HepG2 (cell line): Measurements from ENCODE around the gene ARVCF. TPM values are rescaled to one million over a fixed set of nuclear protein-coding genes. Genes with fewer than 3 reads are reported as not detected.

Experiments used
- AGO2 ChIP-seq: fragments of 200-400 bp; formaldehyde crosslinking; optimal IDR thresholded peaks from 2 replicates; pipeline ENCODE3; 2017; ENCODE audit warnings: mild to moderate bottlenecking, low read depth, low read length, moderate library complexity
- ARNT2 ChIP-seq: sonication (generic); formaldehyde crosslinking; IDR thresholded peaks from 2 replicates; pipeline ENCODE4 v1.8.0; 2022; ENCODE audit warnings: mild to moderate bottlenecking, low read depth, missing genetic modification reagents, moderate library complexity
- ATF6 ChIP-seq: sonication (generic); formaldehyde crosslinking; conservative IDR thresholded peaks from 2 replicates; pipeline ENCODE4 v1.4.0; 2020; ENCODE audit warnings: missing genetic modification reagents
- BCL3 ChIP-seq: sonication (generic); formaldehyde crosslinking; IDR thresholded peaks from 2 replicates; pipeline ENCODE4 v1.5.1; 2020; ENCODE audit warnings: mild to moderate bottlenecking, missing genetic modification reagents, moderate library complexity
- BRF2 ChIP-seq: sonication (generic); formaldehyde crosslinking; IDR thresholded peaks from 2 replicates; pipeline ENCODE4 v1.8.1; 2022; ENCODE audit warnings: mild to moderate bottlenecking, missing genetic modification reagents
- CCDC6 ChIP-seq: sonication (generic); formaldehyde crosslinking; IDR thresholded peaks from 2 replicates; pipeline ENCODE4 v1.8.1; 2022; ENCODE audit warnings: mild to moderate bottlenecking, missing genetic modification reagents, moderate library complexity
- CEBPG ChIP-seq: IDR thresholded peaks from 2 replicates; pipeline ENCODE4 v1.6.1; 2016
- EHMT2 ChIP-seq: fragments of 200-600 bp; sonication (generic); IDR thresholded peaks from 2 replicates; pipeline ENCODE4 v1.7.0; 2017; ENCODE audit warnings: antibody characterized with exemption, low read depth, low read length, borderline replicate concordance
- GLI4 ChIP-seq: sonication (generic); formaldehyde crosslinking; IDR thresholded peaks from 2 replicates; pipeline ENCODE4 v1.5.1; 2020; ENCODE audit warnings: missing genetic modification reagents, mild to moderate bottlenecking, moderate library complexity, borderline replicate concordance
- HOXA3 ChIP-seq: sonication (generic); formaldehyde crosslinking; IDR thresholded peaks from 2 replicates; pipeline ENCODE4 v1.5.0; 2020; ENCODE audit warnings: missing genetic modification reagents
- SNAPC5 ChIP-seq: sonication (generic); formaldehyde crosslinking; IDR thresholded peaks from 2 replicates; pipeline ENCODE4 v1.8.1; 2023; ENCODE audit warnings: mild to moderate bottlenecking, missing genetic modification reagents, borderline replicate concordance
- YEATS2 ChIP-seq: sonication (generic); formaldehyde crosslinking; IDR thresholded peaks from 2 replicates; pipeline ENCODE4 v1.4.0; 2020; ENCODE audit warnings: missing genetic modification reagents, borderline replicate concordance
- ZNF101 ChIP-seq: sonication (generic); formaldehyde crosslinking; IDR thresholded peaks from 2 replicates; pipeline ENCODE4 v1.4.0; 2020; ENCODE audit warnings: mild to moderate bottlenecking, low read depth, missing genetic modification reagents, borderline replicate concordance
- ZNF12 ChIP-seq: sonication (generic); formaldehyde crosslinking; IDR thresholded peaks from 2 replicates; pipeline ENCODE4 v1.5.0; 2020; ENCODE audit warnings: missing genetic modification reagents
- ZNF451 ChIP-seq: sonication (generic); formaldehyde crosslinking; IDR thresholded peaks from 2 replicates; pipeline ENCODE4 v1.5.0; 2020; ENCODE audit warnings: mild to moderate bottlenecking, missing genetic modification reagents
- ZNF749 ChIP-seq: sonication (generic); formaldehyde crosslinking; IDR thresholded peaks from 2 replicates; pipeline ENCODE4 v1.8.0; 2022; ENCODE audit warnings: mild to moderate bottlenecking, missing genetic modification reagents, moderate library complexity, borderline replicate concordance
- ZNF766 ChIP-seq: sonication (generic); formaldehyde crosslinking; IDR thresholded peaks from 2 replicates; pipeline ENCODE4 v1.5.0; 2020; ENCODE audit warnings: missing genetic modification reagents, borderline replicate concordance
- polyA plus RNA-seq, 8 experiments: library from polyadenylated mRNA; depleted of rRNA in 3 of 8; stranded (reverse) in 7 of 8; unstranded in 1 of 8; fragments of >200 nt; fragmentation: Illumina TruSeq in 4 of 8; extraction: Trizol in 4 of 8; gene quantifications; 2 replicates each; pipeline versions ENCODE4 v1.2.1 to v1.2.3, GENCODE V29; 2011 to 2016; ENCODE audit warnings: low read depth in 4 of 8, missing spikeins in 1 of 8, mixed read lengths in 1 of 8; ENCODE audit not compliant: insufficient read depth in 1 of 8
- total RNA-seq, 5 experiments: library from RNA; depleted of rRNA; stranded (reverse); fragments of >200 nt; fragmentation: Illumina TruSeq; extraction: Trizol; gene quantifications; 2 replicates each; pipeline ENCODE4 v1.2.3, GENCODE V29; 2016; ENCODE audit warnings: low read depth in 1 of 5

ARVCF gene
- total and polyA plus RNA-seq, 2 of the 13 experiments (the other 11 are each of a cell fraction or from before 2014, with no cell fraction given): 16.4 to 17.7 TPM

GRCh38 chr22:19959043-19959586, 57.5 kb downstream of the ARVCF start (continued):
- TF ChIP-seq BRF2 (CRISPR knock-in tag) (no peak), ZNF749 (CRISPR knock-in tag) (no peak), ZNF12 (CRISPR knock-in tag) (no peak), ARNT2 (CRISPR knock-in tag) (no peak; the same call in 1 of the 2 replicates), CEBPG (CRISPR knock-in tag) (no peak), GLI4 (CRISPR knock-in tag) (0 out of 2 replicates have a peak, but pooled peaks have one; percentile 17), CCDC6 (CRISPR knock-in tag) (no peak), HOXA3 (no peak), ZNF451 (CRISPR knock-in tag) (no peak), YEATS2 (CRISPR knock-in tag) (no peak), SNAPC5 (CRISPR knock-in tag) (no peak), ZNF101 (no peak), BCL3 (CRISPR knock-in tag) (0 out of 2 replicates have a peak, but pooled peaks have one; percentile 15), ATF6 (CRISPR knock-in tag) (no peak), ZNF766 (CRISPR knock-in tag) (0 out of 2 replicates have a peak, but pooled peaks have one; percentile 40), AGO2 (no peak), EHMT2 (no peak)
